Measurements from ENCODE around the gene SH3BGRL3. TPM values are rescaled to one million over a fixed set of nuclear protein-coding genes. Genes with fewer than 3 reads are reported as not detected.
A peak's percentile ranks its signal among the peaks of the same experiment; 100 is the strongest.
"Not testable (repeated sequence)": the region's sequence is repeated elsewhere in the genome, so short reads cannot be mapped to it uniquely, and the experiment has no call there.

The SH3BGRL3 gene
- total and polyA plus RNA-seq, 2 of the 13 experiments (the other 11 are each of a cell fraction or from before 2014, with no cell fraction given): 11.4 to 12.2 TPM

GRCh38 chr1:26230682-26231081, 49.2 kb upstream of the SH3BGRL3 start:
- 84% methylated on average over 2 of the region's 2 CpGs for whole genome bisulfite sequencing (ENCODE audit: low lambda C conversion rate)
- intact Hi-C loops (cut with micrococcal nuclease; ENCODE audit: unreplicated experiment); H3K4me2 ChIP-seq (ENCODE audit: low read depth, low read length); H3K27ac ChIP-seq (ENCODE audit: extremely low read length, insufficient read depth, low read length); H3K9me3 ChIP-seq (ENCODE audit: low read length); FAIRE-seq; POLR2A ChIA-PET; ATAC-seq; H4K20me1 ChIP-seq (ENCODE audit: insufficient read depth, low read length); CTCF ChIA-PET (ENCODE audit: low intra/inter-chr PET ratio, low total read pairs); H3K4me3 ChIP-seq (replicated peaks in 1 of 3; ENCODE audit: insufficient read depth in 1 of 3, low read depth in 2 of 3, low read length in 3 of 3); H3K27me3 ChIP-seq (ENCODE audit: control insufficient read depth in 1 of 2, insufficient read depth in 2 of 2, low read length in 2 of 2); DNase-seq (ENCODE audit: low spot score); in situ Hi-C loops (cut with HindIII; ENCODE audit: extremely low pct_ligation_motif_present, low pct_unique_long_range_greater_than_20kb); H3K9ac ChIP-seq (ENCODE audit: insufficient read depth, low read depth, low read length); H3K36me3 ChIP-seq (replicated peaks in 1 of 2; ENCODE audit: control insufficient read depth in 1 of 2, insufficient read depth in 2 of 2, low read length in 2 of 2); H2AFZ ChIP-seq (ENCODE audit: low read length); BruUV-seq (replicated peaks): not testable (repeated sequence)
- H3K4me1 ChIP-seq (ENCODE audit: insufficient read depth, low read length): peaks cover 29% of the 10 kb centered on the region
- peaks cover 13% of the 10 kb centered on the region for H3K79me2 ChIP-seq (ENCODE audit: insufficient read depth, low read length)

- ATAC-seq: peak; percentile 95
- Histone ChIP-seq H3K9me3 (ENCODE audit: low read length) (no peaks in the 10 kb centered on the region), H3K4me1 (ENCODE audit: insufficient read depth, low read length) (peaks cover 44% of the 10 kb centered on the region), H3K36me3 (replicated peaks in 1 of 2; ENCODE audit: control insufficient read depth in 1 of 2, insufficient read depth in 2 of 2, low read length in 2 of 2) (no peaks in the 10 kb centered on the region), H4K20me1 (ENCODE audit: insufficient read depth, low read length) (no peaks in the 10 kb centered on the region), H3K9ac (ENCODE audit: insufficient read depth, low read depth, low read length) (peak within 1 kb of the TSS; percentile 91), H3K27ac (ENCODE audit: extremely low read length, insufficient read depth, low read length) (peak within 1 kb of the TSS; percentile 78), H3K4me2 (ENCODE audit: low read depth, low read length) (peak within 1 kb of the TSS; percentile 95), H3K4me3 (replicated peaks in 1 of 3; ENCODE audit: insufficient read depth in 1 of 3, low read depth in 2 of 3, low read length in 3 of 3) (peak within 1 kb of the TSS; percentile 69 to 95 (median 84)), H3K79me2 (ENCODE audit: insufficient read depth, low read length) (peaks cover 46% of the 10 kb centered on the region), H3K27me3 (ENCODE audit: control insufficient read depth in 1 of 2, insufficient read depth in 2 of 2, low read length in 2 of 2) (no peaks in the 10 kb centered on the region; a peak in 1 of 5 replicates), H2AFZ (ENCODE audit: low read length) (peak within 1 kb of the TSS; percentile 72)
- intact Hi-C loops (cut with micrococcal nuclease; ENCODE audit: unreplicated experiment) (loop anchor here (1.0 to 2.0 kb wide), 3 partner anchors 9 to 65 kb away; partner anchors contain the start of genes C1orf232, CATSPER4 and ZNF593), in situ Hi-C loops (cut with HindIII; ENCODE audit: extremely low pct_ligation_motif_present, low pct_unique_long_range_greater_than_20kb) (no loop called here)
- CTCF ChIA-PET (ENCODE audit: low intra/inter-chr PET ratio, low total read pairs): interaction anchor here (1.5 to 1.7 kb wide), 2 partner anchors 64 to 70 kb away, joined by 6 to 11 read pairs; partner anchors contain the start of genes C1orf232 and ZNF593
- DNase-seq (ENCODE audit: low spot score): peak; percentile 93
- POLR2A ChIA-PET: interaction anchor here (0.6 to 3.3 kb wide), 12 partner anchors 9 to 693 kb away, joined by 3 to 50 read pairs (median 4); partner anchors contain the start of genes CNKSR1, DHDDS, PAFAH2 and SH3BGRL3
- under 1% methylated on average over 36 of the region's 73 CpGs for WGBS (ENCODE audit: low lambda C conversion rate)
- TSS peak; percentile 70 for BruUV-seq (replicated peaks)
- FAIRE-seq: peak; percentile 90
- TF ChIP-seq ZNF790 (CRISPR knock-in tag; IDR thresholded peaks at IDR 0.05; ENCODE audit: borderline replicate concordance) (peak; percentile 77; the same call in 1 of the 2 replicates), ZFP1 (CRISPR knock-in tag; IDR thresholded peaks at IDR 0.05) (0 out of 2 replicates have a peak, but pooled peaks have one; percentile 7), ATF6 (CRISPR knock-in tag; conservative IDR thresholded peaks at IDR 0.05) (no peak), CCDC6 (CRISPR knock-in tag; IDR thresholded peaks at IDR 0.05) (no peak), ZNF704 (CRISPR knock-in tag; IDR thresholded peaks at IDR 0.05; ENCODE audit: borderline replicate concordance) (peak; percentile 60; the same call in 1 of the 2 replicates), DMAP1 (CRISPR knock-in tag; IDR thresholded peaks at IDR 0.05) (peak; percentile 73; the same call in 1 of the 2 replicates), ZNF546 (CRISPR knock-in tag; conservative IDR thresholded peaks at IDR 0.05) (peak; percentile 66), NRL (CRISPR knock-in tag; IDR thresholded peaks at IDR 0.05; ENCODE audit: borderline replicate concordance) (peak; percentile 60; the same call in 1 of the 2 replicates), TIGD3 (CRISPR knock-in tag; IDR thresholded peaks at IDR 0.05; ENCODE audit: borderline replicate concordance) (0 out of 2 replicates have a peak, but pooled peaks have one; percentile 37), ATF7 (IDR thresholded peaks at IDR 0.05) (no peak), ATF7 (CRISPR knock-in tag; IDR thresholded peaks at IDR 0.05) (0 out of 2 replicates have a peak, but pooled peaks have one; percentile 29), IKZF4 (CRISPR knock-in tag; IDR thresholded peaks at IDR 0.05; ENCODE audit: borderline replicate concordance, low read depth, not compliant biosample characterization) (peak; percentile 30)
Measured at GRCh38 chr1:26233903-26234643, 45.8 kb upstream of the SH3BGRL3 start, which contains the start of gene CEP85. CEP85 (plus strand) TSS chr1:26234200; CDS start chr1:26239784, 5,584 bp downstream.
